GM08714 (cell line): ENCODE data around the gene STK38L.
"Not testable (repeated sequence)": the region's sequence is repeated elsewhere in the genome, so short reads cannot be mapped to it uniquely, and the experiment has no call there.

Experiments used
- H3K4me3 ChIP-seq: fragments of 200-500 bp; sonication (Bioruptor generic); 2 replicates; pipeline ENCODE4 v1.5.1; 2014; ENCODE audit warnings: mild to moderate bottlenecking, low read length, inconsistent platforms
- ZNF274 ChIP-seq: IDR thresholded peaks from 2 replicates; pipeline ENCODE4 v1.6.1; 2012; ENCODE audit warnings: mild to moderate bottlenecking, low read depth, low read length

STK38L gene

GRCh38 chr12:27213830-27214787, 30.0 kb upstream of the STK38L start:
- no peak overlapping the region for H3K4me3 ChIP-seq
- no peak for TF ChIP-seq ZNF274

GRCh38 chr12:27217590-27217989, 26.5 kb upstream of the STK38L start:
- TF ChIP-seq ZNF274, result no peak
- H3K4me3 ChIP-seq, result no peak overlapping the region

- TF ChIP-seq ZNF274, result no peak
- no peak overlapping the region for H3K4me3 ChIP-seq
Measured at GRCh38 chr12:27219693-27220054, 24.4 kb upstream of the STK38L start.

- TF ChIP-seq ZNF274, result no peak
Measured at GRCh38 chr12:27220055-27220987, 23.8 kb upstream of the STK38L start.

GRCh38 chr12:27220988-27221345, 23.1 kb upstream of the STK38L start:
- no peak for TF ChIP-seq ZNF274
- H3K4me3 ChIP-seq, result no peak overlapping the region

More at GRCh38 chr12:27220055-27220987, 23.8 kb upstream of the STK38L start:
- no peak overlapping the region; the same call in 1 of the 2 replicates for H3K4me3 ChIP-seq

GRCh38 chr12:27221625-27222387, 22.3 kb upstream of the STK38L start:
- TF ChIP-seq ZNF274, result no peak
- peak overlapping the region; percentile 46; the same call in 1 of the 2 replicates for H3K4me3 ChIP-seq

GRCh38 chr12:27226407-27226929, 17.6 kb upstream of the STK38L start:
- TF ChIP-seq ZNF274, result no peak
- H3K4me3 ChIP-seq, result no peak overlapping the region

- H3K4me3 ChIP-seq, result no peak overlapping the region
- TF ChIP-seq ZNF274, result no peak
Measured at GRCh38 chr12:27229367-27229766, 14.7 kb upstream of the STK38L start.

- H3K4me3 ChIP-seq, result not testable (repeated sequence)
Measured at GRCh38 chr12:27231374-27231773, 12.7 kb upstream of the STK38L start.

- no peak for TF ChIP-seq ZNF274
- no peak overlapping the region for H3K4me3 ChIP-seq
Measured at GRCh38 chr12:27233814-27234213, 10.3 kb upstream of the STK38L start.

GRCh38 chr12:27236498-27236897, 7.6 kb upstream of the STK38L start:
- no peak overlapping the region for H3K4me3 ChIP-seq
- TF ChIP-seq ZNF274, result no peak

- H3K4me3 ChIP-seq, result peak overlapping the region; percentile 29; the same call in 1 of the 2 replicates
- TF ChIP-seq ZNF274, result no peak
Measured at GRCh38 chr12:27237790-27238771, 6.0 kb upstream of the STK38L start.

- no peak overlapping the region for H3K4me3 ChIP-seq
- TF ChIP-seq ZNF274, result no peak
Measured at GRCh38 chr12:27243006-27243405, 1.1 kb upstream of the STK38L start.
